ENCODE results near the gene LSP1. TPM values are rescaled to one million over a fixed set of nuclear protein-coding genes. Genes with fewer than 3 reads are reported as not detected.

LSP1 gene
- total RNA-seq, 1 donor from 2014 or later, result 22.9 TPM

Small RNAs within 50 kb of the gene (microRNA-seq; reads per million reads assigned to microRNA genes)
- not detected for gene MIR4298 (ENCODE audit: borderline number of aligned reads)
- gene MIR7847 (ENCODE audit: borderline number of aligned reads), result not detected

Other genes with a start within 250 kb of the LSP1 start
- gene KRTAP5-3, start 244.6 kb upstream of the LSP1 start, total RNA-seq, result not detected
- gene KRTAP5-4, start 230.9 kb upstream of the LSP1 start, total RNA-seq, result not detected
- not detected for gene KRTAP5-5, start 223.3 kb upstream of the LSP1 start, total RNA-seq
- gene KRTAP5-6, start 155.9 kb upstream of the LSP1 start, total RNA-seq, result not detected
- gene IFITM10, start 102.5 kb upstream of the LSP1 start, total RNA-seq, result 0.77 TPM
- 1,004 TPM for gene CTSD, start 89.2 kb upstream of the LSP1 start, total RNA-seq
- gene SYT8, start 18.1 kb upstream of the LSP1 start, total RNA-seq, result not detected
- gene TNNI2, start 14.1 kb upstream of the LSP1 start, total RNA-seq, result not detected
- 4.4 TPM for gene PRR33, start 38.8 kb downstream of the LSP1 start, total RNA-seq
- 46.1 TPM for gene TNNT3, start 66.6 kb downstream of the LSP1 start, total RNA-seq
- 102 TPM for gene MRPL23, start 94.2 kb downstream of the LSP1 start, total RNA-seq
- 738 TPM for gene H19, start 144.8 kb downstream of the LSP1 start, total RNA-seq